GM20431 (cell line): ENCODE data around the gene DDX47.
"Not testable (repeated sequence)": the region's sequence is repeated elsewhere in the genome, so short reads cannot be mapped to it uniquely, and the experiment has no call there.

Experiments used
- in situ Hi-C: fragments of 300-500 bp; cut with MseI, MboI; formaldehyde crosslinking; loops from one replicate; pipeline ENCODE4 v1.15.0; 2020; ENCODE audit warnings: low sequenced_read_pairs; ENCODE audit not compliant: unreplicated experiment

DDX47 gene

DNA sequence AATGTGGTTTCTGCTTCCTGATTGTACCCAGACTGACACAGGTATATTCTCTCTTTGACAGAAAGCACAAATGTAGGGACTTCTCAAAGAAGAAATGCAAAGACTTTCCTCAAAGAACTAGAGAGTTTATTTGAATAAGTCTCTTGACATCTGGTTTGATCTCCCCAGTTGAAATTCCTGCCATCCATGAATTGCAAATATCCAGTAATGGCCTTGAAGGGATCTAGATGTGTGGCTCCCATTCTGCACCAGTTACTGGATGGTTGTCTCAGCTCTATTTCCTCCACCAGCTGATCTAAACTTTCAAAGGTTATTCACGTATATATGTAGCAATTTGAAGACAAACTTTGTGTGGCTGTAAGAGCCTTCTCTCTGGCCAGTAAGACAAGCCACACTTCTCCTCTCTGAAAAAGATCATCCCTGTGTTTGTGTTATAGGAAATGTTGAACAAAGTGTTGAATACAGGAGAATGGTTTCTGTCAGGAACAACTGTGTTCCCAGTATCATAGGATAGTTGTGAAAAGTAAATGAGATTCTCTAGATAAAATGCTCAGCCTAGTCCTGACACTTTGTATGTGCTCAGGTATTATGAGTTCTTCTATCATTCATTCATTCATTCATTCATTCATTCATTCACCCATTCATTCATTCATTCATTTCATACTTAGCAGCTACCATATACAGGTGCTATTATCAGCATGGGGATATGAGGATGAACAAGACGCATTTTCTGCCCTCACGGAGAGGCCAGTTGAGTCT is 55.5 kb downstream of the DDX47 start:
- in situ Hi-C loops: no loop called here

- in situ Hi-C loops: no loop called here
These were observed 57.3 kb downstream of the DDX47 start for GRCh38 chr12:12870465-12870864.

- in situ Hi-C loops: no loop called here
These were observed 58.5 kb downstream of the DDX47 start for GRCh38 chr12:12871587-12872138.

- in situ Hi-C loops: no loop called here
These were observed 59.2 kb downstream of the DDX47 start for GRCh38 chr12:12872139-12872933.

DNA sequence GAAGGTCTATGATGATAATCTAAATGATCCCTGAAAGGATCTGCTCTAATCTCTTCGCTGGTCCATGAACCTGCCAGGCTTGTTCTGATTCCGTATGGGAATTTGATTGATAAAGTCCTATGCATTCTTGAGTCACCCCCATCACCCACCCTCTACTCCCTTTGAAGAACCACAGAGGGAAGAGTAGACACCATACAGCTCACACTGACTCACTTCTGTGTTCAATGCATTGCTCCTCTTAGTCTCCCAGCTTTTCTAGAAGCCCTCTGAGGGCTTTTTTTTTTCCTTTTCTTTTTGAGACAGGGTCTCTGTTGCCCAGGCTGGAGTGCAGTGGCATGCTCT is 59.8 kb downstream of the DDX47 start:
- in situ Hi-C loops: no loop called here

- in situ Hi-C loops: no loop called here
These were observed 60.9 kb downstream of the DDX47 start for GRCh38 chr12:12874029-12874428.

- in situ Hi-C loops: not testable (repeated sequence)
These were observed 62.2 kb downstream of the DDX47 start for GRCh38 chr12:12875301-12875700.

DNA sequence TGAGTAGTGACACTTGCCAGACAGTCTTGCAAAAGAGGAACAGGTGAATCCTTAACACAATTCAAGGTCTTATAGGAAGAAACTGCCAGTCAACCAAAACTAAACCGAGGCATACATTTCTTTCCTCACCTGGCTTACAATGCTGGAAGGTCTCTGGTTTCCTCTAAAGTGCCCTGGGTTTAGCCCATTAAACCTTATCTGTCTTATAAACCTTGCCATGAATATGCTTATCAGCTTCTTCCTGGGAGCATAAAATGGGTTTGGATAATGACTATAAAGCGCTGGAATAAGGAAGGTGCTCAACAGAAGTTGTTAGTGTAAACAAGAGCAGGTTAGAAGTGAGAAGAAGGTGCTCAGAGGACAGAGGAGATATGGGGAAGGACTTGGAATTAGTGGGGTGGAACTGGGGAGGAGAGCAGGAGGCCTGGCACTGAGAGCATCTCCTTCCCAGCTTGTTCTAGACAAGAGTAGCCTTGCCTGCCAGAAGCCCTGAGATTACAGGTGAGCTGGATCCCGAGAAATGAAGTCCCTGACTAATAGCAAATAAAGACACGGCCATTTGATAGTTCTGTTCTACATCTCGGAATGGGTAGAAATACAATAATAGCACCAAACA is 64.1 kb downstream of the DDX47 start:
- in situ Hi-C loops: no loop called here

GRCh38 chr12:12877781-12878455 is 64.8 kb downstream of the DDX47 start:
- in situ Hi-C loops: no loop called here
